ENCODE measurements around the gene SLU7.

The SLU7 gene

GRCh38 chr5:160450164-160450932 is 31.5 kb upstream of the SLU7 start:
- DNase-seq (ENCODE audit: low read depth): no peak
- H3K4me3 ChIP-seq (ENCODE audit: control insufficient read depth, low read depth, low read length): no peak overlapping the region

GRCh38 chr5:160449458-160449857 is 30.6 kb upstream of the SLU7 start:
- no peak for DNase-seq (ENCODE audit: low read depth)
- no peak overlapping the region for H3K4me3 ChIP-seq (ENCODE audit: control insufficient read depth, low read depth, low read length)
- TF ChIP-seq CTCF (conservative IDR thresholded peaks at IDR 0.05; ENCODE audit: control insufficient read depth, insufficient read depth, low read depth, low read length): no peak

More at GRCh38 chr5:160450164-160450932, 31.5 kb upstream of the SLU7 start:
- no peak for TF ChIP-seq CTCF (conservative IDR thresholded peaks at IDR 0.05; ENCODE audit: control insufficient read depth, insufficient read depth, low read depth, low read length)

- no peak overlapping the region for H3K4me3 ChIP-seq (ENCODE audit: control insufficient read depth, low read depth, low read length)
- TF ChIP-seq CTCF (conservative IDR thresholded peaks at IDR 0.05; ENCODE audit: control insufficient read depth, insufficient read depth, low read depth, low read length): no peak
These were observed 30.0 kb upstream of the SLU7 start for GRCh38 chr5:160448886-160449285.

GRCh38 chr5:160445751-160446150 is 26.9 kb upstream of the SLU7 start:
- TF ChIP-seq CTCF (conservative IDR thresholded peaks at IDR 0.05; ENCODE audit: control insufficient read depth, insufficient read depth, low read depth, low read length): no peak
- no peak overlapping the region for H3K4me3 ChIP-seq (ENCODE audit: control insufficient read depth, low read depth, low read length)
- DNase-seq (ENCODE audit: low read depth): no peak

More at GRCh38 chr5:160448886-160449285, 30.0 kb upstream of the SLU7 start:
- DNase-seq (ENCODE audit: low read depth): no peak

- DNase-seq (ENCODE audit: low read depth): no peak
- H3K4me3 ChIP-seq (ENCODE audit: control insufficient read depth, low read depth, low read length): no peak overlapping the region
- no peak for TF ChIP-seq CTCF (conservative IDR thresholded peaks at IDR 0.05; ENCODE audit: control insufficient read depth, insufficient read depth, low read depth, low read length)
These were observed 26.3 kb upstream of the SLU7 start for GRCh38 chr5:160445132-160445531.

- H3K4me3 ChIP-seq (ENCODE audit: control insufficient read depth, low read depth, low read length): no peak overlapping the region
- no peak for TF ChIP-seq CTCF (conservative IDR thresholded peaks at IDR 0.05; ENCODE audit: control insufficient read depth, insufficient read depth, low read depth, low read length)
These were observed 25.5 kb upstream of the SLU7 start for GRCh38 chr5:160444407-160444806.

More at GRCh38 chr5:160444407-160444806, 25.5 kb upstream of the SLU7 start:
- no peak for DNase-seq (ENCODE audit: low read depth)
